GM23248 (cell line): ENCODE data around the gene TBC1D14. TPM values are rescaled to one million over a fixed set of nuclear protein-coding genes. Genes with fewer than 3 reads are reported as not detected.

Experiments
- DNase-seq: peaks from one replicate; pipeline ENCODE4 v3.0.0-alpha.2; 2015
- H2AFZ ChIP-seq: fragments of 200-600 bp; sonication (generic); 2 replicates; pipeline ENCODE4 v1.6.1; 2016; ENCODE audit warnings: antibody characterized with exemption
- H3F3A ChIP-seq: fragments of 200-600 bp; sonication (generic); 2 replicates; pipeline ENCODE4 v1.6.1; 2016; ENCODE audit warnings: mild to moderate bottlenecking, antibody characterized with exemption, mixed run types; ENCODE audit not compliant: insufficient read depth
- H3K27ac ChIP-seq: fragments of 200-600 bp; sonication (generic); 2 replicates; pipeline ENCODE4 v1.5.1; 2016; ENCODE audit warnings: mild to moderate bottlenecking
- H3K27me3 ChIP-seq: fragments of 200-600 bp; sonication (generic); replicated peaks from 2 replicates; pipeline ENCODE4 v1.6.1; 2016; ENCODE audit warnings: mild to moderate bottlenecking; ENCODE audit not compliant: insufficient read depth
- H3K36me3 ChIP-seq: fragments of 200-600 bp; sonication (generic); 2 replicates; pipeline ENCODE4 v1.6.1; 2016; ENCODE audit warnings: low read depth, mild to moderate bottlenecking
- H3K4me1 ChIP-seq: fragments of 200-600 bp; sonication (generic); 2 replicates; pipeline ENCODE4 v1.6.1; 2016; ENCODE audit warnings: mild to moderate bottlenecking; ENCODE audit not compliant: insufficient read depth
- H3K4me2 ChIP-seq: fragments of 200-600 bp; sonication (generic); one replicate; pipeline ENCODE4 v1.6.1; 2016; ENCODE audit warnings: mild to moderate bottlenecking; ENCODE audit not compliant: unreplicated experiment
- H3K4me3 ChIP-seq: fragments of 200-600 bp; sonication (generic); 2 replicates; pipeline ENCODE4 v1.5.1; 2016; ENCODE audit warnings: mild to moderate bottlenecking
- H3K79me2 ChIP-seq: fragments of 200-600 bp; sonication (generic); 2 replicates; pipeline ENCODE4 v1.6.1; 2016; ENCODE audit warnings: mild to moderate bottlenecking; ENCODE audit not compliant: insufficient read depth
- H3K9ac ChIP-seq: fragments of 200-600 bp; sonication (generic); 2 replicates; pipeline ENCODE4 v1.6.1; 2016; ENCODE audit warnings: mild to moderate bottlenecking
- H3K9me2 ChIP-seq: fragments of 200-600 bp; sonication (generic); 2 replicates; pipeline ENCODE4 v1.6.1; 2016; ENCODE audit warnings: mixed run types, mild to moderate bottlenecking, moderate library complexity; ENCODE audit not compliant: insufficient read depth
- H3K9me3 ChIP-seq: fragments of 200-600 bp; sonication (generic); one replicate; pipeline ENCODE4 v1.6.1; 2017; ENCODE audit warnings: low read depth
- H4K20me1 ChIP-seq: fragments of 200-600 bp; sonication (generic); 2 replicates; pipeline ENCODE4 v1.6.0; 2016; ENCODE audit not compliant: insufficient read depth
- EZH2 ChIP-seq: fragments of 200-600 bp; sonication (generic); IDR thresholded peaks from 2 replicates; pipeline ENCODE4 v1.6.1; 2018; ENCODE audit warnings: antibody characterized with exemption, mild to moderate bottlenecking; ENCODE audit not compliant: insufficient read depth, poor library complexity, severe bottlenecking
- EZH2phosphoT487 ChIP-seq: fragments of 200-600 bp; sonication (generic); IDR thresholded peaks from 2 replicates; pipeline ENCODE4 v1.6.1; 2018; ENCODE audit warnings: antibody characterized with exemption, moderate library complexity, mild to moderate bottlenecking, low read depth; ENCODE audit not compliant: insufficient read depth
- WGBS, 2 experiments: methylation state at CpG; one replicate each; pipeline ENCODE4 v1.1.6; 2015 to 2017; ENCODE audit warnings: low lambda C conversion rate in 2 of 2, low coverage in 1 of 2; ENCODE audit errors: missing lambda C conversion rate in 2 of 2; 5-methylcytosine and 5-hydroxymethylcytosine counted together
- in situ Hi-C: fragments of 300-500 bp; cut with MboI; formaldehyde crosslinking; loops from 2 replicates; pipeline ENCODE4 v1.15.0; 2020
- polyA plus RNA-seq: library from polyadenylated mRNA; unstranded; fragments of >200 nt; fragmentation: Nextera tagmentation; extraction: Ambion mirVana; gene quantifications from 2 replicates; pipeline ENCODE4 v1.2.1, GENCODE V29; 2016
- total RNA-seq: library from RNA; depleted of rRNA; stranded (reverse); fragments of >200 nt; shearing (Covaris generic); gene quantifications from 2 replicates; pipeline ENCODE4 v1.2.3, GENCODE V29; 2014

Gene TBC1D14
- total and polyA plus RNA-seq, 2 experiments from 2014 or later, result 20.4 to 39.1 TPM

DNA sequence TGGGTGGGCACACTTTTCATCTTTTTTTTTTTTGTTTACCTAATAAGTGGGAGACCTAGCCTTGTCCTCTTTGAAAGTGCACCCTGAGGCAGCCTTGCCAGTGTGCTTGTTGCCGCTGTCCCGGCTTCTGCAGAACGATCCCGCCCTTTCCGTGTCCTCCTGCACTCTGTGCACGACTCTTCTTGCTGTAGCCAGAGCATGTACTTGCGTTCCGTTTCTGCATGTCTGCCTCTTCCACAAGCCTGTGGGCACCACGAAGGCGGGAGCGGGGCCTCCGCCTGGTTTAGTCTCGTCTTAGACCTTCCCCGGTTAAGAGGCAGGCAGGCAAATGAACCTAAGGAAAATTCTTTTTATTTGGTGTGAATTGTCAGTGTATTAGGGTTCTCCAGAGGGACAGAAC is 32.6 kb upstream of the TBC1D14 start:
- no peaks in the 10 kb centered on the region for H3K9me2 ChIP-seq
- TF ChIP-seq EZH2phosphoT487 (no peak), EZH2 (no peak)
- peak; percentile 30 for DNase-seq
- H3K4me1 ChIP-seq, result peaks cover 24% of the 10 kb centered on the region
- H3K27ac ChIP-seq, result peak overlapping the region; percentile 62
- H3K79me2 ChIP-seq, result no peaks in the 10 kb centered on the region
- peak overlapping the region; percentile 37 for H3K9ac ChIP-seq
- H3K27me3 ChIP-seq, result no peaks in the 10 kb centered on the region
- 0 out of 2 replicates have a peak overlapping the region, but pooled peaks have one; percentile 26 for H3K4me3 ChIP-seq
- no peak overlapping the region for H2AFZ ChIP-seq
- peaks cover 17% of the 10 kb centered on the region for H3K36me3 ChIP-seq
- no peaks in the 10 kb centered on the region for H4K20me1 ChIP-seq
- no peaks in the 10 kb centered on the region for H3K9me3 ChIP-seq
- in situ Hi-C loops, result loop anchor here (10.0 kb wide), 1 partner anchor 152 kb away; no protein-coding TSS in a partner anchor
- WGBS, 2 experiments, result 65% methylated on average over 14 of the region's 14 CpGs
- H3K4me2 ChIP-seq, result peak overlapping the region; percentile 70
- peaks cover 38% of the 10 kb centered on the region for H3F3A ChIP-seq

DNA sequence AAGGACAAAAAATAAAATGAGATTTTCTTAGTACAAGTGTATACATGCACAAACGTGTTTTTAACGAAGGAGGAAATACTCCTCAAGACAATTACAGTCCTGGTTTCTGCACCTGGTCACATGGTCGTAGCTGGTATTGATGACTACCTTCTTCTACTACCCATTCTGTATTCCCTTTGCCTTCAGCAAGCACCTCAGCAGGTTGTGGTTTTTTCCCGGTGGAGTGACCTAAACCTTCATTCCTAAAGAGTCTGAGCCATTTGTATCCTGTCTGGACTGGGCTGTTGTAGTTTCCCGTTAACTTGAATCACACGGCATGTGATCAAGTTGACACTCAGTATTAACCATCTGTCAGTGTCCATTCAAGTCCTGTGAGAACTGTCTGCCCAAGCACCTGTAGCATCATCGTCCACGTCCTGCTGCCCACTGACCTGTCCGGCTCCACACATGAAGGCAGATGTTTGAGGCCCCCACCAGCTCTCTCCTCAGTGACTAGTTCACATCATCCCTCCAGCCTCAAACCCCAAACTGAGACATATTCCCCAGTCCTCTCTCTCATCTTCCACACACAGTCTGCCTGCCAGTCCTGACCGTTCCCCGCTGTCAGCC is 31.1 kb upstream of the TBC1D14 start:
- Histone ChIP-seq H3K27ac (no peak overlapping the region), H3K36me3 (peaks cover 26% of the 10 kb centered on the region), H3K4me2 (no peak overlapping the region), H3K79me2 (no peaks in the 10 kb centered on the region), H3K9me2 (no peaks in the 10 kb centered on the region), H2AFZ (no peak overlapping the region), H3K4me1 (peaks cover 24% of the 10 kb centered on the region), H3K27me3 (no peaks in the 10 kb centered on the region), H3K9ac (no peak overlapping the region), H3F3A (peaks cover 40% of the 10 kb centered on the region), H3K9me3 (no peaks in the 10 kb centered on the region), H3K4me3 (no peak overlapping the region), H4K20me1 (no peaks in the 10 kb centered on the region)
- in situ Hi-C loops, result loop anchor here (10.0 kb wide), 1 partner anchor 154 kb away; no protein-coding TSS in a partner anchor
- 74% methylated on average over 11 of the region's 11 CpGs for WGBS, 2 experiments
- DNase-seq, result no peak
- no peak for TF ChIP-seq EZH2
- no peak for TF ChIP-seq EZH2phosphoT487

DNA sequence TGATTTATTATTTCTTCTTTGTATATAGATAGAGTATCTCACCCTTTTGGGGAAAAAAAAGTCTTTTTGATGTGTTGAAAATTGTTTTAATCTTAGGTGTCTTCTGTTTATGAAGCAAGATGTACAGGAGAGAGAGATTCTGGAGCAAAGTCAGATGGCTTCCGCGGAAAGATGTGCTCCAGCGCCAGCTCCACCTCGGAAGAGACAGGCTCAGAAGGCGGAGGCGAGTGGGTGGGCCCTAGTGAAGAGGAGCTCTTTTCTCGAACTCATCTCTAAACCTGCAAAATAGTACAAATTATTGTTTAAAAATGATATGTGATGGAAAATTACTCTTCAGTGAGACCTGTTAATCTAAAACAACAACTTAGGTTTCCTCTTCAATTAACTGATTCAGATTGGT is 28.9 kb upstream of the TBC1D14 start:
- no peak for DNase-seq
- H3K9me2 ChIP-seq, result no peaks in the 10 kb centered on the region
- no peaks in the 10 kb centered on the region for H3K79me2 ChIP-seq
- H3K27me3 ChIP-seq, result no peaks in the 10 kb centered on the region
- in situ Hi-C loops, result no loop called here
- H3K9me3 ChIP-seq, result no peaks in the 10 kb centered on the region
- WGBS, 2 experiments, result 86 to 88% methylated on average over 7 of the region's 7 CpGs
- H2AFZ ChIP-seq, result no peak overlapping the region
- no peak overlapping the region for H3K27ac ChIP-seq
- no peak overlapping the region for H3K9ac ChIP-seq
- peaks cover 23% of the 10 kb centered on the region for H3K4me1 ChIP-seq
- peaks cover 42% of the 10 kb centered on the region for H3F3A ChIP-seq
- no peak for TF ChIP-seq EZH2
- TF ChIP-seq EZH2phosphoT487, result no peak
- H4K20me1 ChIP-seq, result no peaks in the 10 kb centered on the region
- no peak overlapping the region for H3K4me2 ChIP-seq
- peaks cover 26% of the 10 kb centered on the region for H3K36me3 ChIP-seq
- H3K4me3 ChIP-seq, result no peak overlapping the region

DNA sequence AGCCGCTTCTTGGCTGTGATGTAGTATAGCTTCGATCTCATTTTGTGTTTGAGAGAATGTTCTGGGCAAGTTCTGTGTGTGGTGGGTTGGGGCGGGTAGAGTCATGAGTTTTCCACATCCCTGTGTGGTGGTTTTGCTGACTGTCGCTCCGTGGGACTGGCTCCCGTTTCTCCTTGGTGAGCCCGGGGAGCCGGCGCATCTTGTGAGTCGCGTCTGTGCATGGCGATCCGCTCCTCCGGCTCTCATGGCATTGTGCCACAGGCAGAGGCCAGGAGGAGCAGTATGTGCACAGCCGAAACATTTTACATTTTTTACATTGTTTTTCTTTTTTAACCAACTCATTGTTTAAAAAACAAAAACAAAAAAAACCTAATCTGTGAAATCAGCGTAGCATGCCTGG is 27.7 kb upstream of the TBC1D14 start:
- Histone ChIP-seq H4K20me1 (no peaks in the 10 kb centered on the region), H3K9me3 (no peaks in the 10 kb centered on the region), H2AFZ (no peak overlapping the region), H3K36me3 (peaks cover 26% of the 10 kb centered on the region), H3K27me3 (no peaks in the 10 kb centered on the region), H3K4me3 (no peak overlapping the region), H3K9me2 (no peaks in the 10 kb centered on the region), H3F3A (peaks cover 37% of the 10 kb centered on the region), H3K4me1 (peaks cover 23% of the 10 kb centered on the region), H3K27ac (no peak overlapping the region), H3K4me2 (no peak overlapping the region), H3K79me2 (no peaks in the 10 kb centered on the region), H3K9ac (no peak overlapping the region)
- DNase-seq, result no peak
- TF ChIP-seq EZH2phosphoT487, result no peak
- TF ChIP-seq EZH2, result no peak
- in situ Hi-C loops, result no loop called here
- 91 to 92% methylated on average over 16 of the region's 16 CpGs for WGBS, 2 experiments
